ENCODE measurements around the gene FBXL14.
"Not testable (repeated sequence)": the region's sequence is repeated elsewhere in the genome, so short reads cannot be mapped to it uniquely, and the experiment has no call there.

Gene FBXL14

GRCh38 chr12:1572731-1573130, 21.6 kb downstream of the FBXL14 start:
- DNase-seq (ENCODE audit: low spot score) = no peak

- DNase-seq (ENCODE audit: low spot score) = no peak
These were observed 26.5 kb downstream of the FBXL14 start for GRCh38 chr12:1567852-1568251.

- DNase-seq (ENCODE audit: low spot score) = no peak
These were observed 27.8 kb downstream of the FBXL14 start for GRCh38 chr12:1566449-1567135.

- no peak for DNase-seq (ENCODE audit: low spot score)
These were observed 29.2 kb downstream of the FBXL14 start for GRCh38 chr12:1565172-1565571.

GRCh38 chr12:1564067-1564466, 30.3 kb downstream of the FBXL14 start:
- DNase-seq (ENCODE audit: low spot score) = no peak

GRCh38 chr12:1562813-1563407, 31.5 kb downstream of the FBXL14 start:
- no peak for DNase-seq (ENCODE audit: low spot score)

GRCh38 chr12:1560704-1561103, 33.7 kb downstream of the FBXL14 start:
- DNase-seq (ENCODE audit: low spot score) = no peak

GRCh38 chr12:1559676-1560091, 34.7 kb downstream of the FBXL14 start:
- no peak for DNase-seq (ENCODE audit: low spot score)

- DNase-seq (ENCODE audit: low spot score) = not testable (repeated sequence)
These were observed 36.3 kb downstream of the FBXL14 start for GRCh38 chr12:1558108-1558507.

- DNase-seq (ENCODE audit: low spot score) = no peak
These were observed 40.1 kb downstream of the FBXL14 start for GRCh38 chr12:1553987-1554982.

GRCh38 chr12:1553536-1553935, 40.8 kb downstream of the FBXL14 start:
- no peak for DNase-seq (ENCODE audit: low spot score)

GRCh38 chr12:1552911-1553491, 41.4 kb downstream of the FBXL14 start:
- no peak for DNase-seq (ENCODE audit: low spot score)

- DNase-seq (ENCODE audit: low spot score) = no peak
These were observed 42.2 kb downstream of the FBXL14 start for GRCh38 chr12:1552171-1552570.

GRCh38 chr12:1551496-1551895, 42.9 kb downstream of the FBXL14 start:
- no peak for DNase-seq (ENCODE audit: low spot score)

GRCh38 chr12:1546931-1547640, 47.3 kb downstream of the FBXL14 start:
- DNase-seq (ENCODE audit: low spot score) = no peak

GRCh38 chr12:1544996-1545700, 49.2 kb downstream of the FBXL14 start:
- DNase-seq (ENCODE audit: low spot score) = peak; percentile 29

- DNase-seq (ENCODE audit: low spot score) = no peak
These were observed 51.8 kb downstream of the FBXL14 start for GRCh38 chr12:1542599-1542998.

GRCh38 chr12:1540690-1541089, 53.7 kb downstream of the FBXL14 start:
- DNase-seq (ENCODE audit: low spot score) = no peak

- DNase-seq (ENCODE audit: low spot score) = no peak
These were observed 55.2 kb downstream of the FBXL14 start for GRCh38 chr12:1539135-1539534.

GRCh38 chr12:1536817-1537216, 57.6 kb downstream of the FBXL14 start:
- no peak for DNase-seq (ENCODE audit: low spot score)

- no peak for DNase-seq (ENCODE audit: low spot score)
These were observed 59.6 kb downstream of the FBXL14 start for GRCh38 chr12:1534748-1535147.

Measured in HuH-7.5 (cell line).